Upper lobe of left lung (tissue), 4 donors: ENCODE measurements around the gene SETD6.

Source experiments
- CTCF ChIP-seq, 6 experiments: fragments of 450-650 bp in 4 of 6; fragments of 200-600 bp in 2 of 6; sonication (generic) in 2 of 6; IDR thresholded peaks; one replicate each; pipeline ENCODE4 v1.5.1; 2016 to 2019; ENCODE audit warnings: antibody characterized with exemption in 6 of 6
- POLR2A ChIP-seq, 4 donors: fragments of 450-650 bp; IDR thresholded peaks; one replicate each; pipeline ENCODE4 v1.5.1; 2016 to 2017; ENCODE audit warnings: antibody characterized with exemption in 4 of 4, mild to moderate bottlenecking in 2 of 4

GRCh38 chr16:58536278-58536677 is 21.0 kb downstream of the SETD6 start:
- TF ChIP-seq CTCF (IDR thresholded peaks at IDR 0.05) (no peak), POLR2A (IDR thresholded peaks at IDR 0.05) (no peak)
